ENCODE measurements around the gene LYPD6B.

The LYPD6B gene

DNA sequence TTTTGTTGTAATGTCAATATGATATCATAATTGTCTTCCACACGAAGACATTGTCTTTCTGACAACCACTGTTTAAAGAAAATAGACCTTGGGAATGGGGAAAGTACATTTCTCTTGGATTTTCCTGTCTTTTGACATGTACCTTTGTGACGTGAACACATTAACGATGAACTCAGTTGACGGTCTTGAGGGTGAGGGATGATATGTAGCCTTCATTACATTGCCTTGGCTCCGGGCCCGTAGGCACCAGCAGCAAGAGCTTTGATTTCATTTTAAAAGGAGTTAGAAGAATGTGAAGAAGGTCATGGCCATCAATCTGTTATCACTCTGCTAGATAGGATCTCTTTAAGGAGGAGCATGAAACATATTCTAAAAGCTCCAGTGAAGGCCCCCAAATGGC is 80.9 kb downstream of the LYPD6B start:
- DNase-seq (ENCODE audit: low spot score), result no peak

DNA sequence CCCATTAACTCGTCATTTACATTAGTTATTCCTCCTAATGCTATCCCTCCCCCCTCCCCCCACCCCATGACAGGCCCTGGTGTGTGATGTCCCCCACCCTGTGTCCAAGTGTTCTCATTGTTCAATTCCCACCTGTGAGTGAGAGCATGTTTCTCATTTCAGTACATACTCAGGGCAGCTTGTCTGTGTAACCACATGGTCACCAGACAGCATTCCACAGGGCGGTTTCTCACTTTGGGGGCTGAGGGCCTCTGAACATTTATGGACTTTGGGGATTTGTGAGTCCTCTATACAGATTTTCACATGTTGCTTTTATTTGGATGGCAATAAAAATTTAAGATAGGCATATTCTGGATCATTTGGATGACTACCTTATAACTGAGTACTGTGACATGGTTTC is 84.0 kb downstream of the LYPD6B start:
- no peak for DNase-seq (ENCODE audit: low spot score)

DNA sequence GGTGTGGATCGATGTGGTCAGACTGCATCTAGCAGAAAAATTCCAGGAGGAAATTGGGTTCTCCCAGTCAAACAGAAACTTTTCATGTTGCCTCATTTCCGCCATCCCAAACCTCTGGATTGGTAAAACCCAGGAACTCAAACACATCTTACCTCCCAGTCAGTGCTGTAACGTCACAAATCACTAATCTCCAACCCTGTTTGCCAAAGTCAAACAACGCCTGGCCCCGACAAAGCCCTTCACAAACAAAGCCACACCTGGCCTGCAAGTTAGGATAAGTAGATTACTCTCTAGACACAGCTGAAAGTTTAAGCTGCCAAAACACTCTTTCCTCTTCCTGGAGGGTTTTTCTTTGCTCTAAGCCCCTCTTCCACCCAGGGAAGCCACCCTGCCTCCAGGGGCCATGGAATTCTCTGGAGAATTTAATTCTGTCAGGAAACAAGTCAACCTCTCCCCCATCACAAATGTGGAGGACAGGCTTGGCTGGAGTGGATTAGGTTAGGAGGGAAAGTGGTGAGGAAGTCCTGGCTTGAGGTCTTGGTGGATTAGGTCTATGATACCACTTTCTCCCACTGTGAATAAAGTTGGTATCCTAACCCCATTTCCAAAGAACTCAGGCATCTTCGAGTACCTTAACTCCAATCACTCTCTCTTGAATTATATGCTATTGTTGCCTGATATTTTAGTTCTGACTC is 86.7 kb downstream of the LYPD6B start:
- DNase-seq (ENCODE audit: low spot score), result no peak

- no peak for DNase-seq (ENCODE audit: low spot score)
Observed at GRCh38 chr2:149129433-149129832, 90.9 kb downstream of the LYPD6B start.

DNA sequence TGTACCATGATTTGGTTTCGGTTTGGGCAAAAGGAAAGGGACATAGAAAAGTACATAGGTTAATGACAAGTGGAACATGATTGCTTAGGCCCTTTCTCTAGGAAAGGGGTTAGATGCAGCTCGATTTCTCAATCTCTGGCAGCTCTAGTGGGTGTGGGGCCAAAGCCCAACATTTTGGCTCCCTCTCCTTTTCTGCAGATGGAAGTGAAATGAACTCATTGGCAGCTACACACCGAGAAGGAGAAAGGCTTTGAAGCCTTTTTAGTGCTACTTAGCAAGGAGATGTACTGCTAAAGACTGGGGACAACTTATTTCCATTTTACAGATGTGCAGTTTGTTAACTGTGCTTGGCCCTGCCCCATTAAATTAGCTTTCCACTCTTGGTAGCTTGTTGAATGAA is 93.8 kb downstream of the LYPD6B start:
- DNase-seq (ENCODE audit: low spot score), result no peak

GRCh38 chr2:149132901-149133300 is 94.4 kb downstream of the LYPD6B start:
- DNase-seq (ENCODE audit: low spot score), result no peak

DNA sequence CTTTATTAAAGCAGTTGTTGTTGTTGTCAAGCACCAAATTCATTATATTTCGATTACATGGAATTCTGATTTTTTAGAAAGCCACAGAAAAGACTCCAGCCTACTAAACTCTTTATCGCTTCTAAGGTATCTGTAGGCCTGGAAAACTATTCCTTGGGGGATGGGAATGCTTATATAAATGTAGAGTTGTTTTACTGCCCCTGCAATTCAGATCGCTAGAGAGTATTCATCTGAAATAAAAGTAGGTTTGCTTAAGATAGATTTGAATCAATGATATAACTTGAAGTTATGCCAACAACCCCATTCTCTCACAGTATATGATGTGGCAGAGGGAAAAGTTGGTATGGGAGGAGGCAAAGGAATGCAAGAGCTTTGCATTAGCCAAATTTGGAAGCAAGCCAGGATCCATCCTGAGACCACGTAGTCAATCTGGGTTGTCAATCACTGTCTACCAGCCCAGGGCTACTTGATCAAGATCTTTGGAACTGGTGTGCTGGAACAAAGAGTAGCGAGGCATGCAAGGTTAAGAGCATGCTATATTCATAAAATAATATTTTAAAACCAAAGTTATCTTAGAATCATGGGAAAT is 95.9 kb downstream of the LYPD6B start:
- no peak for DNase-seq (ENCODE audit: low spot score)

DNA sequence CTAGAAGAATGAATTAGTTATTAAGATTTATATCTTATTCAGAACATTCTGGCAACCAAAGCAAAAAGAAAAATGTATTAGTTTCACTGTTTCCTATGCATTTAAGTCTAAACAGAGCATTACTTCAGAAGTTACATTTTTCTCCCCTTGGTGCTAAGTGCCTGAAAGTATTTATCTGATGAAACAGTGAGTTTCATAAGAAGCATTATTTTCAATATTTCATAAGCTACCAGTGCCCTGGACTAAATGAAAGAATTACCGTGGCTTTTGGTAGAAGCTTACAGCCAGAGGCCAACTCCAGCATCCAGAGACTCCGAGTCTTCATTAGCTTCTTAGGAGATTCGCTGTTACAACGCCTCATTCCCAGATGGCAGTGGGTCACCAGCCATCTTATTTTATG is 97.6 kb downstream of the LYPD6B start:
- no peak for DNase-seq (ENCODE audit: low spot score)

- no peak for DNase-seq (ENCODE audit: low spot score)
Observed at GRCh38 chr2:149141046-149141445, 102.5 kb downstream of the LYPD6B start.

DNA sequence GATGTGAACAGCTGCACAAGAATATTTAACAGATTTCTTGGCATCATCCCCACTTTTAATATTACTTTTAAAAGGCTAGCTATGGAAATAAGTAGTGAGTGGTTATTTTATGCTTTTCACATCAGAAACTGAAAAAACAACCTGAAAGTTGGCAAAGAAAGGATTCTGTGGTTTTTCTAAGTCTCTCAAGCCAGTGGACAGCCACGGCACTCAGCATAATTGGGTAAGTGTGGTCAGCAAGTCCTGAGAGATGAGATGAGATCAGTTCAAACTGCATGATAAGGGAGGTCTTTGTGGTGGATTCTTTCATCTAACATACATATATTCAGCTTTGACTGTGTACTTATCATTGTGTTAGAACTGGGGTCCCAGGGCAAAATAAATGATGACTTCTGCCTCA is 105.2 kb downstream of the LYPD6B start:
- DNase-seq (ENCODE audit: low spot score), result no peak

DNA sequence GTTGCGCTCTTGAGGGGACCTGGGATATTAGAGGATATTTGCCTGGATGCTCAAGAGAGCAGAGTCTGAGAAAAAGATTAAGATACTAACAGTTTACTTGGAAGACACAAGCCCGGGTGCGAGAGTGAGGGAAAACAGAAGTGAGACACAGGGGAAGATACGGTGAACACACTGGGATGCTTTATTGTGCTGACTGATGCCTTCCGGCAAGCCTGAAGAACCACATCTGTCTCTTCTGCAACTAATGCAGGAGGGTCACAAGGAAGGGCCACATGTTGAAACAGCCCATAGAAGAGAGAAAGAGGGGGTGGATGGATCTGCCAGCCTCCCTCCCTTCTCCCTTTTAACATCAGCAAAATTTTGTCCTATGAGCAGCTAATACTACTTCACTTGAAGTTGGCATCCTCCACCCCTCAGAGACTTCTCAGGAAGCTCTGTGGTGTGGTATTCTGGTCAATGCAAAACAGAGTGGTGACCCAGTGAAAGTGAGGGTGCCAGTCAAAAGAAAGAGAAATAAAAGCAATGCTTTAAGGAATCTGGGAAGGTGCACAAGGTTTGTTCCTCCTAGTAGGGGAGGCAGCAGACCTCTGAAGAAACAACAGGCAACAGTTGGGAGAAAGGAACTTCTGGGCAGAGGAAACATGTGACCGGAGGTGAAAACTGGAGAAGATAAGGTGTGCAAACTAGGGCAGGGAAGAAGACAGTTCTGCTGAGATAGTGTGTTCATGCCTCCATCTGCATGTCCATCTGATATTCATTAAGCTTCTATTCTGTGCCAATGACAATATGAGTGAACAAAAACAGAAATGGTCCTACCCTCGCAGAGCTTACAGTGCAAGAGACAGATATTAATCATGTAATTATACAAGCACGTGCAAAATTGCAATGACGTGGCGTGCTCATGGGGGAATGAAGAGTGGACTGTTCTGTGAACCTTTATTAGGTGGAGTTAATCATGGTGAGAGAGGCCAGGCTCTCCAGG is 107.1 kb downstream of the LYPD6B start:
- DNase-seq (ENCODE audit: low spot score), result no peak

GRCh38 chr2:149146876-149147275 is 108.4 kb downstream of the LYPD6B start:
- DNase-seq (ENCODE audit: low spot score), result no peak

DNA sequence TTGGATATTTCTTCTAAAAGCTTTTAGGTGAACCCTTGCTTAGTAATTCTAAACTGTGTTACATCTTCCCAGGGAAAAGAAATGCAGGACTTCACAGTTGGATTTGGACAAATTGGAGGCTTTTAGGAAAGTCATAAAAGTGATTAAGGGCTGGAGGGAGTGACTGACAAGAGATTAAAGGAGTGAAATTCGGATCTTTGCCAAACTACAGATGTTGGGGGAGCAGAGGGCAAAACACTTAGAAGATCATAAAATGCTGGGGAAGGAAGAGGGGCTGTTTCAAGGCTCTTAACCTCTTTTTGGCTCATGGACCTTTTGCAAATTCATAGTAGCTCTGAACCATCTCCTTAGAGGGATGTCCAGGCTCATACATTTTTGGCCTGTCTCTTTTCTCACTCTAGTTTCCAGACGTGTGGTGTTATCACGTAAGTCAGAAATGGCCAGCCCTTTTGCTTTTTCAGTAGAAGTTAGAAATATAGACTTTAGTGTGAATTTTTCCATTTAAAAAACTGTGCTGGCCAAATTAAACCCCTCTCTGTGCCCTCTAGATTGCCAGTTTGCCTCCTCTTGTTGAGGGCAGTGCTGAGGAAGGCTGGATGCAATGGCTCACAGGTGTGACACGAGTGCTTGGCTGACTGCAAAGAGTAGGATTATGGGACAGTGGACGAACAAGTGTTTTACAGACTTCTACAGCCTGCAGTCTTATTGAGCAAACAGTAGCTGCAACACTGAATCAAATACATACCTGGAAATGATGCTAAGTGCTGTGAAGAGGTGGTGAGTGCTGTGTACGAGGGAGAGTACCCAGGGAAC is 109.9 kb downstream of the LYPD6B start:
- no peak for DNase-seq (ENCODE audit: low spot score)

DNA sequence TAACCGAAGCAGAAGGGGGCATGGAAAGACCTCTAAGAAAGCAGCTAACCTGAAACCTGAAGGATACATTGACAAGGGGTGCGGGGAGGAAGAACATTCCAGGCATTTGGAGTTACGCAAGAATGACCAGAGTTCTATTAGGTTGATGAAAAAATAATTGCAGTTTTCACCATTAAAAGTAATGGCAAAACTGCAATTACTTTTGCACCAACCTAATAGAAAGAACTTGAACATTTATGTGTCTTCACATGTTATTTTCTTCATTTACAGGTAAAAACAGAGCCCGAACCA is 110.5 kb downstream of the LYPD6B start:
- DNase-seq (ENCODE audit: low spot score), result no peak

DNA sequence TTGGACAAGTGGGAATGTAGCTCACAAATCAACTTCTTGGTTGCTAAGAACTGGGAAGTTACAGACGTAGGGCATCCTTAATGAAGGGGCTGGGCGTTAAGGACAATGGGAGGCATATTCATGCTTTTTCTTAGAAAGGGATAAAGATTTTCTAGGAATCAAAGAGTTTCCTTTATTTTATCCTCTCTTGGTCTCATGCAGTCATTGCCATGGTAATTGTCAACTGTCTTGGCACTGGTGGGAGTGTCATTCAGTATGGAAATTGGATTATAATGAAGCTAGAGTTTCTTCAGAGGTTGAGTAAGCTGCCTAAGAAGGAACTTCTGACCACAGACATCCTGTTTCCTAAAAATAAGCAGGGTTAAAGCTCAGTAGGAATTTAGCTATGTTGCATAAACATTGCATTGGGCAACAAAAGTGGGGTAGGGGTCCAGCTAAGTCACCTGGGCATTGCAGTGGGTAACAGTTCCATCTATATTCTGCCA is 114.0 kb downstream of the LYPD6B start:
- DNase-seq (ENCODE audit: low spot score), result no peak

DNA sequence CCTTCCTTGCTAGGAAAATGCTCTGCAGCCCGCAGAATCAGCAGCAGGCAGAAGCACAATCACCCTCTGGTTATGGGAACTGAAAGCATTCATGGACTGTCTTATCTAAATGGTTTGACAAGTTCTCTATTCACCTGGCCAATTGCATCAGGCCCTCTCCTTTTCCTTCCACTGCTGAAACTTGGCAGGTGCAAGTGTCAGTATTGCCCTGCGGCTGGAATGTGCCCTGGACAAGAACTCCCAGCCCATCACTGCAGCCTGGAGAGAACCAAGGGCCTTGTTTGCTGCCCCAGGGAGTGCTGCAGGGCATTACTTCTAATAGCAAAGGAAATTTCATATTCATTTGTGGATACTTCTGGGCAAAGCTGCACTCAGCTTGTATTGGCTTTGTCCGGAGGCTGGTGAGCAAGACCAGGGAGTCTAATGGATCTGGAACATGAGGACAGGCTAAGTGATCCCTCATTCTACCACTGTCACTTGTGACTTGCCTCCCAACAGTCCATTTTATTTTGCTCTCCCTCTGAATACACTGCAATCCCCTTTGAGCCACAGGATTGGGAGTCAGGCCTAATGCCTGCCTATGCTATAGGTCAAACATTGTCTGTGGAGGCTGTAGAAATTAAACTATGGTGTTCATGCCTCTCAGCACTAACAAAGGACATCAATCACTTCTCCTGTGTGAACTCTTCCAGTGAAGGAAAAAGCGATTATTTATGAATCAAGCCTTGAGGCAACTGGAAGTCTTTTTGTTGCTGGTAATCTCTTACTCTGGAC is 116.9 kb downstream of the LYPD6B start:
- no peak for DNase-seq (ENCODE audit: low spot score)

DNA sequence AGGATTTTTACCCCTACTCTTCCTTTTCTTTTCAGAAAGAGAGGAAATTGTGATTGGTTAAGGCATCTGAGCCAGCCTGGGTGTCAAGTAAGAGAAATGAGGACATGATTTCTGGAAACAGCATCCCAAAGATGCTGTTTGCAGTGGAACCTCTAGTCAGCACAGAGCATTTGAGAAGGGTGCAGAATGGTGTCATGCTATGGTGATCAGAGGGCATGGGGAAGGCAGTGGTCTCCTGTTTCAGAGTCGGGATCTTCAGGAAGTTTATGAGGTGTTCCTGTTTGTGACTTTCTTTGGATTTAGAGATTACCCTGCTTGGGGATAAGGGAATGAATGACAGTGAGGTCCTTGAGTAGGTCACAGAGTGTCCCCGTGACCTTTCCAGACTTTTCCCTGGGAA is 117.5 kb downstream of the LYPD6B start:
- no peak for DNase-seq (ENCODE audit: low spot score)

DNA sequence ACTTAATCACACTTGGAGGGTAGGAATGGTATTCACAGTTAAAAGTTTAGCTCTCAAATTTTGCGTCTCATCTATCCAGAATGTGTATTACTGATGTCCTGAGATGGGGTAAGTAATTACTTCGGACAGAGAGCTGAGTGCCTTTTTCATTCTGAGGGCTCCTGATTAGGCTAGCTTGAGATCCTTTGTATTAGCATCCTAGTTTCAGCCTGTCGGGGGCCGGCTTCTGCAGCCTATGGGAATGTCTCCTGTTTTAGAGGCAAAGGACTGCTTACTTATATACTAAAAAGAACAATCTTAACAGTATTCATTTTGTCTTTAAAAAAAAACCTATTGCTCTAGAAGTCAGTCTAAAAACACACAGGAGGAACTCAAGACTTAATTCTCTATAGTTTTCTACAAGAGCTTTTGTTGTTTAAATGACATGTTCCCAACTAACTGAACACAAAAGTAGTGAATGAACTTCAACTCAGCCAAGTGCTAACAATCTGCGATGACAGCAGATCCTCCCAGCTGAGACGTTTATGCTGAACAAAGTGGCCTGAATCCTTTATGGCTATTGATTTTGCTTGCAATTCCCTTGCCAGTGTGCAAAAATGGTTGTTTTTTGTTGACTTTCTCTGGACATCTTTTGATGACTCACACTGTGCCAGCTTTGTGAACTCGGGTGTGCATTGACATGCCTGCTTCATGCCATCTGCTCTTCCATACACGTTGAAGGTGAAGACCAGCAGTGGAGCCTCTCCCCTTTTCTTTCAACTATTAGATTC is 118.7 kb downstream of the LYPD6B start:
- no peak for DNase-seq (ENCODE audit: low spot score)

- no peak for DNase-seq (ENCODE audit: low spot score)
Observed at GRCh38 chr2:149158957-149159356, 120.5 kb downstream of the LYPD6B start.

GRCh38 chr2:149160195-149160594 is 121.7 kb downstream of the LYPD6B start:
- DNase-seq (ENCODE audit: low spot score), result no peak
